NT2/D1 (cell line): ENCODE results near the gene DHX57.

Experiments
- YY1 ChIP-seq: IDR thresholded peaks from 2 replicates; pipeline ENCODE4 v1.6.1; 2011; ENCODE audit not compliant: insufficient read length, insufficient read depth
- ZNF274 ChIP-seq: IDR thresholded peaks from 2 replicates; pipeline ENCODE4 v1.6.1; 2011; ENCODE audit warnings: mild to moderate bottlenecking, low read depth, low read length

DNA sequence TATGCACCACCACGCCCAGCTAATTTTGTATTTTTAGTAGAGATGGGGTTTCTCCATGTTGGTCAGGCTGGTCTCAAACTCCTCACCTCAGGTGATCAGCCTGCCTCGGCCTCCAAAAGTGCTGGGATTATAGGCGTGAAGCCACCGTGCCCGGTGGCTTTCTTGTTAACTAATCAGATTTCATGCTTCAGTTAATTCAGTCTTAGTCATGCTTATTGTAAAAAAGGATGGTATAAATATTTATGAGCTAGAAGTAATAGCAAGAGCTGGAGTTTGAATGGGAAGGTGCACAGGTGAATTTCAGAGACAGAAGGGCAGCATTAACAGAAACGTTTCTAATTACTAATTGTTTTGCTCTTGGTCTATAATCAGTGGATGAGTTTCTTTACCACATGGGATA, 87.4 kb downstream of the DHX57 start:
- TF ChIP-seq ZNF274: no peak
- TF ChIP-seq YY1: no peak
